GM21515 (cell line): ENCODE results near the gene SLC25A53.
"Not testable (repeated sequence)": the region's sequence is repeated elsewhere in the genome, so short reads cannot be mapped to it uniquely, and the experiment has no call there.

ENCODE experiments used
- ATAC-seq: cut with Tn5 transposase; IDR thresholded peaks from one replicate; pipeline ENCODE4 v1.9.1; 2021; ENCODE audit not compliant: unreplicated experiment

Gene SLC25A53

DNA sequence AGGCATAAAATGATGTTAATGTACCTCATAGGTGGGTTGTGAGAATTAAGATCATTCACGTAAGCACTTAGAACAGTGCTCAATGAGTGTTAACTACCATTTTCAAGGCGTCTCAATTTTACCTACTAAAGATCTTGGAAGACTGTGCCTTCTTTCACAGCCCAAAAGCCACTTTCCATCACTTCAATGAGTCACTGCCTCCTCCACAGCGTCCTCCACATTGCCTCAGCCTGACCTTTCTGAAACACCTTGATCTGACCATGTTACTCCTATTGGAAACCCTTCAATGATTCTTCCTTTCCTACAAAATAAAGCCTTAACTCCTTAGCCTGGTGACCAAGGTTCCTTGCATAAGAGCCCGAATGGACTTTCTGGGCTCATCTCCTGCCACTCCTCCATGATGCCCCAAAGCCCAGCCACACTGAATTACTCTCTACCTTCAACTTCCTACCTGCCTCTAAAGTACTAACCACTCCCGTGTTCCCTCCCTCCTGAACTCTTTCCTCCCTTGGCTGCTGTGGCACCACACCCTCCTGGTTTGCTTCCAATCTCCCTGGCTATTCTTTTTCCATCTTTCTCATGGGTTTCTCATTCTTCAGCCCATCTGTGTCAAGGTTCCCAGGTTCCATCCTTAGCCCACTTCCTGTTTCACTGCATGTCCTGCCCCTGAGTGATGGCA, 22.1 kb downstream of the SLC25A53 start:
- no peak for ATAC-seq

- ATAC-seq: no peak
Measured at GRCh38 chrX:104130808-104131207, 26.0 kb downstream of the SLC25A53 start.

GRCh38 chrX:104126856-104127255, 30.0 kb downstream of the SLC25A53 start:
- ATAC-seq: no peak

DNA sequence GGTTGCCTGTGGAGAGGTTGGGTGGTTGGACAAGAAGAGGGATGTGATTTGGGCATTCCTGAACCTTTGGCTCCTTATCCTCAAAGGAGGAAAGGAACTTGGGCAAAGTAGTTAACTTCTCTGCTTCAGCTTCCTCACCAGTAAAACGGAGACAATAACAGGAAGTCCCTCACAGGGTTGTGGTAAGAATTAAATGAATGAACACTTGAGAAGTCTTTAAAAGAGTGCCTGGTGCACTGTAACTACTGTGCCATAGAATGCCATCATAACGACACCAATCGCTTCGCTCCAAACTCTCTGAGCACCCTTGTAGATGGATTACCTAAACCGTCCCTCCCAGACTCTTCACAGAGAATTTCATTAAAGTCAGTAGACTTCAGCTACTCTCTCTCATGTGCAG, 34.0 kb downstream of the SLC25A53 start:
- ATAC-seq: no peak

GRCh38 chrX:104118765-104119164, 38.0 kb downstream of the SLC25A53 start:
- no peak for ATAC-seq

- ATAC-seq: no peak
Measured at GRCh38 chrX:104117759-104118158, 39.0 kb downstream of the SLC25A53 start.

DNA sequence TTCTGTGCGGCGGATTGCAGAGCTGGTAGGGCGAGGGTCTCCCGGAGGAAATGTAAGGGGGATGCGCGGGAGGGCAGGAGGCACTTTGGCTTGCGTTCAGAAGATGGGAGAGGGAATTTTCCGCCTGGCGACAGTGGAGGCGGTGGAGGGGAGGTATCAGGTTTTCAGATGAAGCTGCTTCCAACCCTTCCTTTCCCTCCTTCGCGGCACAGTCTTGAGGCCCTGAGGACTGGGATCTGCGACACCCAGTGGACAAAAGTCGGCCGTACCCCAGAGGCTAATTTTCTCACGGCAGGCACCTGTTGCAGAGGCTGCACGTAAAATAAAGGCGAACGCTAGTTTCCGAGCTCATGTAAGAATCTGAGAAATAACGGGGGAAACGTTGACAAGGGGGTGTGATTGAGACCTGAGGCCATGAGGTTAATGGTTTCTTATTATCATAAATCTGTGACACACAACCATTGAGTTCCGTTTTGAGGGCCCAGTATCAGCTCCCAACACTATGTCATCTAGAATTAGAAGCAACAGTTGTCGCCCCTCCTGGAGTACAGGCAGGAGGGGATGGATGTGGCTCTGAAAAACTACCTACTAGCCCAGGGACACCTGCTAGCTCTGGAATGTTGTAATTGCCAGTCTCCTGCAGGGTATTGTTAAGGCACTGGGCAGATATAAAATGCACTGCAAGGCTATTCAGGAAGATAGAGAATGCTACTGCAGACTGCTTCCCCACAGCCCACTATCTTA, 43.4 kb downstream of the SLC25A53 start:
- ATAC-seq: peak; percentile 50

- peak; percentile 77 for ATAC-seq
Measured at GRCh38 chrX:104112326-104112951, 44.4 kb downstream of the SLC25A53 start, which contains the start of gene ZCCHC18. Gene ZCCHC18 (plus strand): TSS chrX:104112523. CDS start chrX:104114112, 1,589 bp downstream.

- ATAC-seq: peak; percentile 43
Measured at GRCh38 chrX:104110491-104111240, 46.1 kb downstream of the SLC25A53 start.

- ATAC-seq: no peak
Measured at GRCh38 chrX:104108955-104109354, 47.9 kb downstream of the SLC25A53 start.

DNA sequence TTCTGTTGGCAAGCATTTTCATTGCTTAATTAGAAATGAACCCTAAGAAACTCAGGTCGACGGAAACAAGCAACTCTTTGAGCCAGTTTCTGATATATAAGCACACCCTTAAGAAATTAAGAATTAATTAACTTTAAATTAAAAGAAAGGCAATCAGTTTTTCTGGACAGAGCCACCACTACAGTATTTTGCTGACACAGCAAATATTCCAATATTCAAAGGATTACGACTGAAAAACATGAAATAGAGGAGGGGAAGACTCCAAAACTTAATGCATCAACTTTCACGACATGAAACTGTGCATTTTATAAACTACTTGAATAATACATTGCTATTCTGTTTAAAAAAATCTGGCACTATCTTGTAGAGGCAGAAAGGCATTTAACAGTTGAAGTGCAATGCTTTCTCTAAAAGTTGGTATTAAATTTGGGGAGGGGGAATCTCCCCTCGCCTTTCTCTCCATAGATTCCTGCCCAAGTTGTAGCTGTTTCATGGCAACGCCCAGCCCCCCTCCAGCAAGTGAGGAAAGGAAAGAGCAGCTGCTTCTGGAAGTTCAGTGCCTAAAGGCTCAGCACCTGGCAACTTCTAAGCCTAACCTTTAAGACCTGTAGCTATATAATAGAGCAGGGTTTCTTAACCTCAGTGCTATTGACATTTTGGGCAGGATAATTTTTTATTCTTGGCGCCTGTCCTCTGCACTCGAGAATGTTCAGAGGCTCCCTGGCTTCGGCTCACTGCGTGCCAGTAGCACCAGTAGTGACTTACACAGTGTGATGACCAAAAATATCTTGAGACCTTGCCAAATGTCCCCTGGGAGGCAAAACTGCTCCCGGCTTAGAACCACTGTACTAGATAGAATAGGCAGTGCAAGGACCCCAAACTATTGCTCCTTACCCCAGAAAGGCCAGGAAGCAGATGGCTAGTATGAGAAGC, 51.2 kb downstream of the SLC25A53 start:
- ATAC-seq: no peak

- ATAC-seq: no peak
Measured at GRCh38 chrX:104104676-104105075, 52.1 kb downstream of the SLC25A53 start.

DNA sequence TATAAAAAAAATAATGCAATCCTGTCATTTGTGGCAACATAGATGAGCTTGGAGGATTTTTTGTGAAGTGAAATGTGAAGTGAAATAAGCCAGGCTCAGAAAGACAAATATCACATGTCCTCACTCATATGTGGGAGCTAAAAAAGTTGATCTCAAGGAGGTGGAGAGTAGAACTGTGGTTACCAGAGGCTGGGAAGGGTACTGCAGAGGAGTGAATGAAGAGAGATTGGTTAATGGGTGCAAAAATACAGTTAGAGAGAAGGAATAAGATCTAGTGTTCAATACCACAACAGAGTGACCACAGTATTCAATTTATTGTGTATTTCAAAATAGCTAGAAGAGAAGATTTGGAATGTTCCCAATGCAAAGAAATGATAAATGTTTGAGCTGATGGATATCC, 57.9 kb downstream of the SLC25A53 start:
- no peak for ATAC-seq

DNA sequence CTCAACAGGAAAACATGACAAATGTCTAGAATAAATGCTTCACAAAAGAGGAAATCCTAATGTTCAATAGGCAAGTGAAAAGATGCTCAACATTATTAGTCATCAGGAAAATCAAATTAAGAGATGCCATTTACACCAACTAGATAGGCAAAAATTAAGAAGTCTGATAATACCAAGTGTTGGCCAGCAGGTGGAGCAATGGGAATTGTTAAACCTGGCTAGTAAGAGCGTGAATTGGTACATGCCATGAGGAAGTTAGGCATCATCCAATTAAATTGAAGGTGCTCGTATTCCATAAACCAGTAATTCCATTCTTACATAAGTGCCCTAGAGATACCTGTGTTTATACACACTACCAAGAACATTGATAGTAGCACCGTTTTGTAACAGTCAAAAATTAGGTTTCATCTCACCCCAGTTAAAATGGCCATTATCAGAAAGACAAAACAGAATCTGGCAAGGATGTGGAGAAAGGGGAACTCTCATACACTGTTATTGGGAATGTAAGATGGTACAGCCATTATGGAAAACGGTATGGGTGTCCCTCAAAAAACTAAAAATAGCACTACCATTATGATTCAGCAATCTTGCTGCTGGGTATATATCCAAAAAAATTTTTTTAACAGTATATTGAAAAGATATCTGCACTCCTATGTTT, 58.5 kb downstream of the SLC25A53 start:
- ATAC-seq: peak; percentile 64

DNA sequence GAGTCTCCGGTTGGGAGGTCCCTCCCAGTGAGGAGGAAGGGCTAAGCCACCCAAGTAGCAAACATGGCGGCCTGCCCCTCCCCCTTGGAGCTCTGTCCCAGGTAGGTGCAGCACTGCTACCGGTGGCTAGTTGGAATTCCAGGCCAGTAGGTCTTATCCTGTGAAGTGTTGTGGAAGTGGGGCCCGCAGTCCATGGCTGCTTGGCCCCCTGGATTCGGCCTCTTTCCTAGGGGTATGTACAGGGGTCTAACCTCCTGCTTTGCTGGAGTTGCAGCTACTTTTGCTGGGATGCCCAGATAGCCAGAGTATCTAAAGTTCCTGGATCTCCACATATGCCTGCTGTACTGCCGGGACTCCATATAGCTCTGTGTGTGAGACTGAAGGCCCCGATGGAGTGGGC, 70.9 kb downstream of the SLC25A53 start:
- no peak for ATAC-seq

DNA sequence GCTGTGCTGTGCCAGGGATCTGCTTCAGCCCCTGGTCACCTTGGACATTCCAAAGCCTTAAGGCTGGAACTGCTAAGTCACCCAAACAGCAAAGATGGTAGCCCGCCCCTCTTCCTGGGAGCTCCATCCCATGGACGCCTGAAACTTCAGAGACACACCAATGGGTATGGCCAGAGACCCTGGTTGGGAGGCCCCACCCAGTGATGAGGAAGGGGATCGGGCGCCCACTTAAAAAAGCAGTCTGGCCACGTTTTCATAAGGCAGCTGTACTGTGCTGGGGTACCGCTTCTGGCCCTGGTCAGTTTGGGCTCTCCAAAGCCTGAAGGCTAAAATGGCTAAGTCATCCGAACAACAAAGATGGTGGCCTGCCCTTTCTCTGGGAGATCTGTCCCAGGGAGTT, 71.3 kb downstream of the SLC25A53 start:
- no peak for ATAC-seq

- no peak for ATAC-seq
Measured at GRCh38 chrX:104084534-104085277, 72.1 kb downstream of the SLC25A53 start.

- no peak for ATAC-seq
Measured at GRCh38 chrX:104084063-104084462, 72.7 kb downstream of the SLC25A53 start.

DNA sequence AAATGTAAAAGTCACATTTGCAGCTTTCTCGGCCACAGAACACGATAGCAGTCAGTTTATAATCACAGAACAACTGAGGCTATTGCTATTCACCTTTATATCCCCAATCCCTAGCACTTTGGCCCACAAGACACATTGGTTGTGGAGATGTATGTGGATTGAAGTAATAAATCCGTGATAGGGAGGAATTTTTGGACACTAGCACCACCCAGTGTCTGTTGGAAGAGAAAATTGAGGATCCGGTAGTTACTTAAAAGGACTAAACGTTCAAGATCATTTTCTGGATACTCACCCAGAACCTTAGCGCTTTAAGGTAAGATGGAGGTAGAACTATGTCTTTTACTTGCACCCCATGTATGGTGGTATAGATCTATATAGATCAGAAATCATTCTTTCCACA, 79.0 kb downstream of the SLC25A53 start:
- not testable (repeated sequence) for ATAC-seq
